Measurements from ENCODE around the gene DCAF11. TPM values are rescaled to one million over a fixed set of nuclear protein-coding genes. Genes with fewer than 3 reads are reported as not detected.
A peak's percentile ranks its signal among the peaks of the same experiment; 100 is the strongest.

The DCAF11 gene
- total and polyA plus RNA-seq, 2 of the 13 experiments (the other 11 are each of a cell fraction or from before 2014, with no cell fraction given): 150 to 257 TPM

- TF ChIP-seq GLMP (CRISPR knock-in tag; IDR thresholded peaks at IDR 0.05; ENCODE audit: borderline replicate concordance) (no peak), NFIC (IDR thresholded peaks at IDR 0.05; ENCODE audit: low read length) (no peak), SRF (IDR thresholded peaks at IDR 0.05; ENCODE audit: low read depth, low read length) (no peak), ZNF224 (CRISPR knock-in tag; IDR thresholded peaks at IDR 0.05) (no peak), PITX1 (CRISPR knock-in tag; IDR thresholded peaks at IDR 0.05) (0 out of 2 replicates have a peak, but pooled peaks have one; percentile 61), PBX3 (CRISPR knock-in tag; IDR thresholded peaks at IDR 0.05; ENCODE audit: borderline replicate concordance) (no peak), SRSF1 (optimal IDR thresholded peaks at IDR 0.05; ENCODE audit: low read depth, low read length) (peak; percentile 98), IKZF5 (CRISPR knock-in tag; IDR thresholded peaks at IDR 0.05) (peak; percentile 63; the same call in 1 of the 2 replicates), STAT6 (CRISPR knock-in tag; IDR thresholded peaks at IDR 0.05; ENCODE audit: borderline replicate concordance) (peak; percentile 34; the same call in 1 of the 2 replicates), ZNF362 (CRISPR knock-in tag; IDR thresholded peaks at IDR 0.05; ENCODE audit: borderline replicate concordance) (no peak)
- TF ChIP-seq, protein P1, sequence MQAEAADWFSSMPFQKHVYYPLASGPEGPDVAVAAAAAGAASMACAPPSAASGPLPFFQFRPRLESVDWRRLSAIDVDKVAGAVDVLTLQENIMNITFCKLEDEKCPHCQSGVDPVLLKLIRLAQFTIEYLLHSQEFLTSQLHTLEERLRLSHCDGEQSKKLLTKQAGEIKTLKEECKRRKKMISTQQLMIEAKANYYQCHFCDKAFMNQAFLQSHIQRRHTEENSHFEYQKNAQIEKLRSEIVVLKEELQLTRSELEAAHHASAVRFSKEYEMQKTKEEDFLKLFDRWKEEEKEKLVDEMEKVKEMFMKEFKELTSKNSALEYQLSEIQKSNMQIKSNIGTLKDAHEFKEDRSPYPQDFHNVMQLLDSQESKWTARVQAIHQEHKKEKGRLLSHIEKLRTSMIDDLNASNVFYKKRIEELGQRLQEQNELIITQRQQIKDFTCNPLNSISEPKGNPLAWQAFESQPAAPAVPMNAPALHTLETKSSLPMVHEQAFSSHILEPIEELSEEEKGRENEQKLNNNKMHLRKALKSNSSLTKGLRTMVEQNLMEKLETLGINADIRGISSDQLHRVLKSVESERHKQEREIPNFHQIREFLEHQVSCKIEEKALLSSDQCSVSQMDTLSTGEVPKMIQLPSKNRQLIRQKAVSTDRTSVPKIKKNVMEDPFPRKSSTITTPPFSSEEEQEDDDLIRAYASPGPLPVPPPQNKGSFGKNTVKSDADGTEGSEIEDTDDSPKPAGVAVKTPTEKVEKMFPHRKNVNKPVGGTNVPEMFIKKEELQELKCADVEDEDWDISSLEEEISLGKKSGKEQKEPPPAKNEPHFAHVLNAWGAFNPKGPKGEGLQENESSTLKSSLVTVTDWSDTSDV (CRISPR knock-in tag; IDR thresholded peaks at IDR 0.05): no peak
- TF ChIP-seq, protein P2, sequence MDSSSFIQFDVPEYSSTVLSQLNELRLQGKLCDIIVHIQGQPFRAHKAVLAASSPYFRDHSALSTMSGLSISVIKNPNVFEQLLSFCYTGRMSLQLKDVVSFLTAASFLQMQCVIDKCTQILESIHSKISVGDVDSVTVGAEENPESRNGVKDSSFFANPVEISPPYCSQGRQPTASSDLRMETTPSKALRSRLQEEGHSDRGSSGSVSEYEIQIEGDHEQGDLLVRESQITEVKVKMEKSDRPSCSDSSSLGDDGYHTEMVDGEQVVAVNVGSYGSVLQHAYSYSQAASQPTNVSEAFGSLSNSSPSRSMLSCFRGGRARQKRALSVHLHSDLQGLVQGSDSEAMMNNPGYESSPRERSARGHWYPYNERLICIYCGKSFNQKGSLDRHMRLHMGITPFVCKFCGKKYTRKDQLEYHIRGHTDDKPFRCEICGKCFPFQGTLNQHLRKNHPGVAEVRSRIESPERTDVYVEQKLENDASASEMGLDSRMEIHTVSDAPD (CRISPR knock-in tag; IDR thresholded peaks at IDR 0.05): peak; percentile 61; the same call in 1 of the 2 replicates
Measured at GRCh38 chr14:24146453-24146977, 31.9 kb downstream of the DCAF11 start, which contains the start of gene PSME2 (continued).
